Keratinocyte (primary cell): ENCODE measurements around the gene DTNB. TPM values are rescaled to one million over a fixed set of nuclear protein-coding genes. Genes with fewer than 3 reads are reported as not detected.

ENCODE experiments used
- DNase-seq: peaks from one replicate; pipeline ENCODE4 v3.0.0-alpha.2; 2011; ENCODE audit warnings: low read depth, missing footprints, low spot score
- FAIRE-seq: peaks from 2 replicates; lab custom pipeline; 2011; peaks lifted over from hg19 to GRCh38; lab: Jason Lieb, UNC
- H2AFZ ChIP-seq: 2 replicates; pipeline ENCODE4 v1.6.0; 2012; ENCODE audit warnings: low read length, control low read depth, inconsistent platforms; ENCODE audit not compliant: control insufficient read depth
- H3K27ac ChIP-seq: 2 replicates; pipeline ENCODE4 v1.5.1; 2011; ENCODE audit warnings: low read length; ENCODE audit not compliant: control insufficient read depth, insufficient read depth
- H3K27me3 ChIP-seq: 3 replicates; pipeline ENCODE4 v1.6.0; 2011; ENCODE audit warnings: low read length; ENCODE audit not compliant: control insufficient read depth, insufficient read depth; ENCODE audit errors: extremely low read depth
- H3K36me3 ChIP-seq, 2 experiments: 2 replicates in 1 of 2; 3 replicates in 1 of 2; pipeline ENCODE4 v1.5.1; 2011; ENCODE audit warnings: low read length in 2 of 2, mild to moderate bottlenecking in 1 of 2; ENCODE audit not compliant: control insufficient read depth in 2 of 2, insufficient read depth in 2 of 2; ENCODE audit errors: extremely low read depth in 1 of 2
- H3K4me1 ChIP-seq: 3 replicates; pipeline ENCODE4 v1.5.1; 2011; ENCODE audit warnings: low read length; ENCODE audit not compliant: control insufficient read depth, insufficient read depth; ENCODE audit errors: extremely low read depth
- H3K4me2 ChIP-seq: 3 replicates; pipeline ENCODE4 v1.6.0; 2011; ENCODE audit warnings: low read depth, low read length; ENCODE audit not compliant: control insufficient read depth, insufficient read depth; ENCODE audit errors: extremely low read depth
- H3K4me3 ChIP-seq, 3 experiments: fragments of 200-600 bp in 1 of 3; sonication (generic) in 1 of 3; 2 replicates in 2 of 3; 3 replicates in 1 of 3; pipeline ENCODE4 v1.5.1; 2011 to 2016; ENCODE audit warnings: low read length in 3 of 3, mild to moderate bottlenecking in 3 of 3, control low read depth in 2 of 3, inconsistent platforms in 1 of 3, low read depth in 1 of 3, mixed read lengths in 1 of 3, mixed run types in 1 of 3, moderate library complexity in 1 of 3; ENCODE audit not compliant: control insufficient read depth in 2 of 3, insufficient read depth in 2 of 3; ENCODE audit errors: extremely low read depth in 1 of 3
- H3K79me2 ChIP-seq: 2 replicates; pipeline ENCODE4 v1.6.0; 2012; ENCODE audit warnings: low read length; ENCODE audit not compliant: control insufficient read depth, insufficient read depth
- H3K9ac ChIP-seq: 3 replicates; pipeline ENCODE4 v1.6.0; 2011; ENCODE audit warnings: low read length; ENCODE audit not compliant: control insufficient read depth, insufficient read depth; ENCODE audit errors: extremely low read depth
- H3K9me1 ChIP-seq: 3 replicates; pipeline ENCODE4 v1.6.0; 2011; ENCODE audit warnings: low read length; ENCODE audit not compliant: control insufficient read depth, insufficient read depth; ENCODE audit errors: extremely low read depth
- H3K9me3 ChIP-seq: 2 replicates; pipeline ENCODE4 v1.5.1; 2012; ENCODE audit warnings: low read depth, low read length; ENCODE audit not compliant: control insufficient read depth
- H4K20me1 ChIP-seq: 3 replicates; pipeline ENCODE4 v1.6.0; 2011; ENCODE audit warnings: low read length; ENCODE audit not compliant: control insufficient read depth, insufficient read depth; ENCODE audit errors: extremely low read depth
- CTCF ChIP-seq, 3 experiments: IDR thresholded peaks in 1 of 3; conservative IDR thresholded peaks in 1 of 3; optimal IDR thresholded peaks in 1 of 3; 2 replicates in 2 of 3; 3 replicates in 1 of 3; pipeline versions ENCODE3 to v1.5.1; 2011; ENCODE audit warnings: low read length in 3 of 3, mild to moderate bottlenecking in 3 of 3, moderate library complexity in 2 of 3, control low read depth in 1 of 3, inconsistent platforms in 1 of 3; ENCODE audit not compliant: insufficient read depth in 2 of 3; ENCODE audit errors: extremely low read depth in 1 of 3
- EZH2 ChIP-seq: IDR thresholded peaks from one replicate; pipeline ENCODE4 v1.6.1; 2012; ENCODE audit warnings: inconsistent platforms, mild to moderate bottlenecking, low read length, moderate library complexity
- dilution Hi-C: fragments of 300-500 bp; cut with MboI; formaldehyde crosslinking; loops from one replicate; pipeline ENCODE4 v1.7.0; 2020; ENCODE audit warnings: low sequenced_read_pairs; ENCODE audit not compliant: extremely low pct_ligation_motif_present
- polyA plus RNA-seq, 5 experiments: library from polyadenylated mRNA; depleted of rRNA in 3 of 5; stranded (reverse) in 3 of 5; stranded (forward) in 1 of 5; unstranded in 1 of 5; fragments of >200 nt; gene quantifications; 1 replicate in 1 of 5; 2 replicates in 3 of 5; 3 replicates in 1 of 5; pipeline versions ENCODE4 v1.2.1 to v1.2.3, GENCODE V29; 2011 to 2012; ENCODE audit warnings: missing spikeins in 2 of 5, low read depth in 1 of 5, low replicate concordance in 1 of 5

Gene DTNB
- polyA plus RNA-seq, 1 donor (not counting 4 experiments of a cell fraction or from before 2014, with no cell fraction given), result 31.5 TPM

- H3K27ac ChIP-seq, result no peak overlapping the region
- no peak overlapping the region for H3K9ac ChIP-seq
- H3K79me2 ChIP-seq, result peaks cover 2% of the 10 kb centered on the region
- DNase-seq (no peak), FAIRE-seq (no peak)
- H4K20me1 ChIP-seq, result peaks cover 8% of the 10 kb centered on the region
- H3K4me1 ChIP-seq, result no peaks in the 10 kb centered on the region
- dilution Hi-C loops, result no loop called here
- no peak for TF ChIP-seq EZH2
- H3K27me3 ChIP-seq, result no peaks in the 10 kb centered on the region
- H3K9me1 ChIP-seq, result no peaks in the 10 kb centered on the region
- no peak overlapping the region for H3K4me2 ChIP-seq
- H3K36me3 ChIP-seq, result peaks cover 0 to 2% of the 10 kb centered on the region in 2 experiments
- H3K4me3 ChIP-seq, result no peak overlapping the region
- no peak overlapping the region for H2AFZ ChIP-seq
- H3K9me3 ChIP-seq, result no peaks in the 10 kb centered on the region
These were observed 338.2 kb downstream of the DTNB start for GRCh38 chr2:25335204-25335603.

DNA sequence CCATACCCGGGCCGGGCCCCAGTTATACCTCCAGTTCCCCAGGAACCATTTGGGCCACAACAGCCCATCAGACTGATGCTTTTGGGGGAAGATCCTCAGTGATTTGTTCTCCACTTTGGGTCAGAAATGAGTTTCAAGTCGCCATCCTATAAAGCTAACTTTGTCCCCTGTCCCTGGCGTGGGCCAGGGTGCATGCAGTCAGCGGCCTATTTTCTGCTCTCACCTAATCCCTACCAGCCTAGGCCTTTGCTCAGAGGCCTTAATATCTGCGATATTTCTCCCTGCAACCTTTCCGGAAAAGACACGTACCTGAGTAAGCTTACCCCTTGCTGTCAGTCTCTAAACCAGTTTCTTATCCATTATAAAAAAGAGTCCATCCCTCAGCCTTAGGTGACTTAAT is 338.9 kb downstream of the DTNB start:
- H3K4me1 ChIP-seq, result no peaks in the 10 kb centered on the region
- H3K9me1 ChIP-seq, result no peaks in the 10 kb centered on the region
- no peak for TF ChIP-seq CTCF (optimal IDR thresholded peaks at IDR 0.05 in 1 of 3, IDR thresholded peaks at IDR 0.05 in 1 of 3, conservative IDR thresholded peaks at IDR 0.05 in 1 of 3; ENCODE audit: extremely low read depth in 1 of 3, insufficient read depth in 2 of 3, low read length in 3 of 3)
- no peak for TF ChIP-seq EZH2
- FAIRE-seq (no peak), DNase-seq (no peak)
- H3K27me3 ChIP-seq, result no peaks in the 10 kb centered on the region
- H3K4me3 ChIP-seq, result no peak overlapping the region
- H3K27ac ChIP-seq, result no peak overlapping the region
- no peak overlapping the region for H3K4me2 ChIP-seq
- H4K20me1 ChIP-seq, result peaks cover 8% of the 10 kb centered on the region
- H3K79me2 ChIP-seq, result peaks cover 2% of the 10 kb centered on the region
- dilution Hi-C loops, result no loop called here
- H2AFZ ChIP-seq, result no peak overlapping the region
- peaks cover 0 to 2% of the 10 kb centered on the region in 2 experiments for H3K36me3 ChIP-seq
- no peaks in the 10 kb centered on the region for H3K9me3 ChIP-seq
- no peak overlapping the region for H3K9ac ChIP-seq

- no peaks in the 10 kb centered on the region for H3K9me1 ChIP-seq
- H4K20me1 ChIP-seq, result peaks cover 8% of the 10 kb centered on the region
- dilution Hi-C loops, result no loop called here
- no peaks in the 10 kb centered on the region for H3K9me3 ChIP-seq
- peaks cover 2% of the 10 kb centered on the region for H3K79me2 ChIP-seq
- DNase-seq, result no peak
- H3K4me3 ChIP-seq, result no peak overlapping the region
- no peaks in the 10 kb centered on the region for H3K4me1 ChIP-seq
- no peak overlapping the region for H3K4me2 ChIP-seq
- TF ChIP-seq CTCF (optimal IDR thresholded peaks at IDR 0.05 in 1 of 3, IDR thresholded peaks at IDR 0.05 in 1 of 3, conservative IDR thresholded peaks at IDR 0.05 in 1 of 3; ENCODE audit: extremely low read depth in 1 of 3, insufficient read depth in 2 of 3, low read length in 3 of 3) (no peak), EZH2 (no peak)
- H3K36me3 ChIP-seq, result peaks cover 0 to 2% of the 10 kb centered on the region in 2 experiments
- H3K27ac ChIP-seq, result no peak overlapping the region
- H3K9ac ChIP-seq, result no peak overlapping the region
- no peak overlapping the region for H2AFZ ChIP-seq
- no peak for FAIRE-seq
- H3K27me3 ChIP-seq, result no peaks in the 10 kb centered on the region
These were observed 339.4 kb downstream of the DTNB start for GRCh38 chr2:25333981-25334380.
